HL-60 (cell line): ENCODE data around the gene CDCA5.

ENCODE experiments used
- DNase-seq, 2 experiments: peaks; one replicate each; pipeline ENCODE4 v3.0.0-alpha.2; 2010 to 2020; ENCODE audit warnings: low read depth in 1 of 2, low spot score in 1 of 2
- H3K27ac ChIP-seq: fragments of 250-450 bp; sonication (Bioruptor Pico); replicated peaks from 2 replicates; pipeline ENCODE4 v1.5.1; 2020; ENCODE audit warnings: mild to moderate bottlenecking, moderate library complexity
- H3K27me3 ChIP-seq: fragments of 250-450 bp; sonication (Bioruptor Pico); 2 replicates; pipeline ENCODE4 v1.5.1; 2021; ENCODE audit warnings: mild to moderate bottlenecking, moderate library complexity; ENCODE audit not compliant: insufficient read depth, poor library complexity, severe bottlenecking
- H3K4me3 ChIP-seq: replicated peaks from 2 replicates; pipeline ENCODE4 v1.5.1; 2011; ENCODE audit warnings: mild to moderate bottlenecking, control low read depth, low read length; ENCODE audit not compliant: insufficient read depth
- GABPA ChIP-seq: IDR thresholded peaks from 2 replicates; pipeline ENCODE4 v1.6.1; 2012; ENCODE audit warnings: low read depth
- POLR2AphosphoS5 ChIP-seq: IDR thresholded peaks from 2 replicates; pipeline ENCODE4 v1.6.1; 2012; ENCODE audit warnings: low read depth
- SPI1 ChIP-seq: IDR thresholded peaks from 2 replicates; pipeline ENCODE4 v1.6.1; 2012; ENCODE audit warnings: low read depth, mild to moderate bottlenecking, borderline replicate concordance
- TF ChIP-seq, protein P1 (sequence below): IDR thresholded peaks from 2 replicates; pipeline ENCODE4 v1.6.1; 2012; ENCODE audit warnings: low read depth; ENCODE audit not compliant: insufficient replicate concordance
- TF ChIP-seq, protein P2 (sequence below): IDR thresholded peaks from one replicate; pipeline ENCODE4 v1.5.1; 2011; ENCODE audit warnings: low read length, control low read depth, inconsistent platforms; ENCODE audit not compliant: insufficient read depth

CDCA5 gene

DNA sequence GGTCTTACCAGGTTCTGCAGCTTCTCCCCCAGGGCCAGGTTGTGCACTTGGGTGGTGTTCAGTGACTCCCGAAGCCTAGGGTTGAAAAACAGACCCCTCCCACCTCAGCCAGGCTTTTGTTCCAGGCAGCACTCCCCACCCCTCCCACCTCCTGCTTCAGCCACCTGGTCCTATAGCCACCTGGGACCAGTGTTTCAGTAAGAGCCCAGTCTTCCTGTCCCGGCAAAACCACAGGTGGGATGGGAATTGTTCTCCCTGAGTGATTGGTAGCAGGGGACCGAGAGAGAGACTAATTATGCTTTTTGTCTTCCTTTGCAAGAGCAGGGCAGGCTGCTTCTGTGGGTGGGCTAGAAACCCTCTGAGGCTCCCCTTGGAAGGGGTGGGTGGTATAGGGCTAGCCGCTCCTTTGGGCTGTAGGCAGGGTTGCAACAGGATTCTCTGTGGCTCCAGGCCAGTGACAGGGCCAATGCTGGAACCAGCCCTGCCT, 17.0 kb downstream of the CDCA5 start:
- Histone ChIP-seq H3K4me3 (no peak overlapping the region), H3K27ac (no peak overlapping the region), H3K27me3 (no peaks in the 10 kb centered on the region)
- TF ChIP-seq GABPA = no peak
- no peak for TF ChIP-seq POLR2AphosphoS5
- TF ChIP-seq SPI1 = no peak
- TF ChIP-seq, protein P1, sequence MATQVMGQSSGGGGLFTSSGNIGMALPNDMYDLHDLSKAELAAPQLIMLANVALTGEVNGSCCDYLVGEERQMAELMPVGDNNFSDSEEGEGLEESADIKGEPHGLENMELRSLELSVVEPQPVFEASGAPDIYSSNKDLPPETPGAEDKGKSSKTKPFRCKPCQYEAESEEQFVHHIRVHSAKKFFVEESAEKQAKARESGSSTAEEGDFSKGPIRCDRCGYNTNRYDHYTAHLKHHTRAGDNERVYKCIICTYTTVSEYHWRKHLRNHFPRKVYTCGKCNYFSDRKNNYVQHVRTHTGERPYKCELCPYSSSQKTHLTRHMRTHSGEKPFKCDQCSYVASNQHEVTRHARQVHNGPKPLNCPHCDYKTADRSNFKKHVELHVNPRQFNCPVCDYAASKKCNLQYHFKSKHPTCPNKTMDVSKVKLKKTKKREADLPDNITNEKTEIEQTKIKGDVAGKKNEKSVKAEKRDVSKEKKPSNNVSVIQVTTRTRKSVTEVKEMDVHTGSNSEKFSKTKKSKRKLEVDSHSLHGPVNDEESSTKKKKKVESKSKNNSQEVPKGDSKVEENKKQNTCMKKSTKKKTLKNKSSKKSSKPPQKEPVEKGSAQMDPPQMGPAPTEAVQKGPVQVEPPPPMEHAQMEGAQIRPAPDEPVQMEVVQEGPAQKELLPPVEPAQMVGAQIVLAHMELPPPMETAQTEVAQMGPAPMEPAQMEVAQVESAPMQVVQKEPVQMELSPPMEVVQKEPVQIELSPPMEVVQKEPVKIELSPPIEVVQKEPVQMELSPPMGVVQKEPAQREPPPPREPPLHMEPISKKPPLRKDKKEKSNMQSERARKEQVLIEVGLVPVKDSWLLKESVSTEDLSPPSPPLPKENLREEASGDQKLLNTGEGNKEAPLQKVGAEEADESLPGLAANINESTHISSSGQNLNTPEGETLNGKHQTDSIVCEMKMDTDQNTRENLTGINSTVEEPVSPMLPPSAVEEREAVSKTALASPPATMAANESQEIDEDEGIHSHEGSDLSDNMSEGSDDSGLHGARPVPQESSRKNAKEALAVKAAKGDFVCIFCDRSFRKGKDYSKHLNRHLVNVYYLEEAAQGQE = no peak
- TF ChIP-seq, protein P2, sequence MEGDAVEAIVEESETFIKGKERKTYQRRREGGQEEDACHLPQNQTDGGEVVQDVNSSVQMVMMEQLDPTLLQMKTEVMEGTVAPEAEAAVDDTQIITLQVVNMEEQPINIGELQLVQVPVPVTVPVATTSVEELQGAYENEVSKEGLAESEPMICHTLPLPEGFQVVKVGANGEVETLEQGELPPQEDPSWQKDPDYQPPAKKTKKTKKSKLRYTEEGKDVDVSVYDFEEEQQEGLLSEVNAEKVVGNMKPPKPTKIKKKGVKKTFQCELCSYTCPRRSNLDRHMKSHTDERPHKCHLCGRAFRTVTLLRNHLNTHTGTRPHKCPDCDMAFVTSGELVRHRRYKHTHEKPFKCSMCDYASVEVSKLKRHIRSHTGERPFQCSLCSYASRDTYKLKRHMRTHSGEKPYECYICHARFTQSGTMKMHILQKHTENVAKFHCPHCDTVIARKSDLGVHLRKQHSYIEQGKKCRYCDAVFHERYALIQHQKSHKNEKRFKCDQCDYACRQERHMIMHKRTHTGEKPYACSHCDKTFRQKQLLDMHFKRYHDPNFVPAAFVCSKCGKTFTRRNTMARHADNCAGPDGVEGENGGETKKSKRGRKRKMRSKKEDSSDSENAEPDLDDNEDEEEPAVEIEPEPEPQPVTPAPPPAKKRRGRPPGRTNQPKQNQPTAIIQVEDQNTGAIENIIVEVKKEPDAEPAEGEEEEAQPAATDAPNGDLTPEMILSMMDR = no peak
- no peak for DNase-seq

DNA sequence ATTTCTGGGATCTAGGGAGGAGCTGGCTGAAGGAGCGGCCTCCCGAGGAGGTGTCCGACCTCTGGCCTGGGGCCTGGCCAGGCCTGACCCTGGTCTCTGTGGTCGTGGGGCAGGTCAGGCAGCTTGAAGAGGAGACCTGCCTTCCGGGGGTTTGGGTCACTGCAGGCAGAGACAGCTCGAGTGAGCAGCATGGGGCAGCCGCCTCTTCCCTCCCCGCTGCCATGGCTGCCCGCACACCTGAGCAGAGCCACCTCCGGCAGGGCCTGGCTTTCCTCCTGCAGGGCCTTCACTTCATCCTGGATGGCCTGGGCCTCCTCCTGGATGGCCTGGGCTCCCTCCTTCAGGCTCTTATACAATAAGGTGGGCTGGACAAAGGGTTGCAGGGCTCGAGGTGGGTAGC, 17.5 kb downstream of the CDCA5 start:
- Histone ChIP-seq H3K27me3 (no peaks in the 10 kb centered on the region), H3K4me3 (no peak overlapping the region), H3K27ac (no peak overlapping the region)
- TF ChIP-seq, protein P1 = no peak
- TF ChIP-seq POLR2AphosphoS5 (no peak), GABPA (no peak), SPI1 (no peak)
- TF ChIP-seq, protein P2 = no peak
- DNase-seq = no peak

DNA sequence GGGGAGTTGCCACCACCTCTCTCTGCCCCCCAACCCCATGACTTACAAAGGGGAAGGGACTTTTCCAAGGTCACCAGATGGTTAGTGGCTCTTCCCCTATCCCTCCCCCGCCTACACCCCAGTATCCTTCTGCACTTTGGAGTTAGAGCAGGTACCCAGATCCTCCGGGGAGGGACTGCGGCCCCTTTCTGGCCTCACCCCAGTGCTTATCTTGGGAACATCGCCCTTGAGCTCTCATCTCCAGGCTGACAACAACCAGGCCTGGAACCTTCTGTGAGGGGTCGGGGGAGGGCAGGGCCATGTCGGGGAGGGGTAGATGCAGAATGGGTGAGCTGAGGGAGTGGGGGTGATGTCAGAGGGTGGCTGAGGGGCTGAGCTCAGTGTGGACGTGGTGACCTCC, 18.0 kb downstream of the CDCA5 start:
- no peak for DNase-seq
- H3K4me3 ChIP-seq = no peak overlapping the region
- TF ChIP-seq, protein P1 = no peak
- TF ChIP-seq, protein P2 = no peak
- TF ChIP-seq GABPA = no peak
- no peak for TF ChIP-seq SPI1
- TF ChIP-seq POLR2AphosphoS5 = no peak
- no peak overlapping the region for H3K27ac ChIP-seq
- H3K27me3 ChIP-seq = no peaks in the 10 kb centered on the region
